Measurements from ENCODE around the gene PARD6B. TPM values are rescaled to one million over a fixed set of nuclear protein-coding genes. Genes with fewer than 3 reads are reported as not detected.
"Not testable (repeated sequence)": the region's sequence is repeated elsewhere in the genome, so short reads cannot be mapped to it uniquely, and the experiment has no call there.

Gene PARD6B
- total RNA-seq, 1 experiment from 2014 or later: 29.6 TPM

DNA sequence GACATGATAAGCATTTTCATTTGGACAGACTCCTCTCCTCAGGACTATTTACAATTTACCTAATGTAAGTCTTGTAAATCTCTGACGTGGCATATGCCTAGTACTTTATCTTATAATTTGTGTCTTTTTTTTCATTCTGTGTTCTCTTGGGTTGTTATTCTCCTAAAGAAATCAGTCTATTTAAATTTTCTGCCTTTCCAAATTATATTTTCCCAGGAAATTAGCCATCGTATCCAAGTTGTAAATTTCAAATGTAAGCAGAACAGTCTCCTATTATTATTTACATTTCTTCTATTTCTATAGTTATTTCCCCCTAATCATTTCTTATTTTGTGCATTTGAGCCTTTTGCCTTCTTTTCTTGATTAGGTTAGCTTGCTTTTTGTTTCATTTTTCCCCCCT lies 46.0 kb downstream of the PARD6B start:
- ChIA-PET POLR2A (interaction anchor here (0.6 kb wide), 1 partner anchor 15 kb away, joined by 3 read pairs; no protein-coding TSS in a partner anchor), CTCF (interaction anchor here (1.2 to 2.0 kb wide), 5 partner anchors 13 to 151 kb away, joined by 3 to 10 read pairs (median 5); partner anchors contain the start of gene BCAS4)
- H3K4me1 Mint-ChIP-seq: peaks cover 9% of the 10 kb centered on the region
- H3K27me3 Mint-ChIP-seq (ENCODE audit: low read depth): no peaks in the 10 kb centered on the region
- no peak overlapping the region for H3K4me3 Mint-ChIP-seq
- no peak for ATAC-seq
- no peak overlapping the region for H3K27ac Mint-ChIP-seq
- TF ChIP-seq CBFB (CRISPR knock-in tag; IDR thresholded peaks at IDR 0.05; ENCODE audit: low read depth) (no peak), ZNF317 (CRISPR knock-in tag; IDR thresholded peaks at IDR 0.05; ENCODE audit: borderline replicate concordance, low read depth) (no peak), TCF7 (CRISPR knock-in tag; IDR thresholded peaks at IDR 0.05; ENCODE audit: low read depth) (no peak), SMAD3 (CRISPR knock-in tag; IDR thresholded peaks at IDR 0.05; ENCODE audit: borderline replicate concordance) (no peak), GRHL2 (CRISPR knock-in tag; IDR thresholded peaks at IDR 0.05; ENCODE audit: insufficient replicate concordance, severe bottlenecking) (no peak)
- TF ChIP-seq, protein P1, sequence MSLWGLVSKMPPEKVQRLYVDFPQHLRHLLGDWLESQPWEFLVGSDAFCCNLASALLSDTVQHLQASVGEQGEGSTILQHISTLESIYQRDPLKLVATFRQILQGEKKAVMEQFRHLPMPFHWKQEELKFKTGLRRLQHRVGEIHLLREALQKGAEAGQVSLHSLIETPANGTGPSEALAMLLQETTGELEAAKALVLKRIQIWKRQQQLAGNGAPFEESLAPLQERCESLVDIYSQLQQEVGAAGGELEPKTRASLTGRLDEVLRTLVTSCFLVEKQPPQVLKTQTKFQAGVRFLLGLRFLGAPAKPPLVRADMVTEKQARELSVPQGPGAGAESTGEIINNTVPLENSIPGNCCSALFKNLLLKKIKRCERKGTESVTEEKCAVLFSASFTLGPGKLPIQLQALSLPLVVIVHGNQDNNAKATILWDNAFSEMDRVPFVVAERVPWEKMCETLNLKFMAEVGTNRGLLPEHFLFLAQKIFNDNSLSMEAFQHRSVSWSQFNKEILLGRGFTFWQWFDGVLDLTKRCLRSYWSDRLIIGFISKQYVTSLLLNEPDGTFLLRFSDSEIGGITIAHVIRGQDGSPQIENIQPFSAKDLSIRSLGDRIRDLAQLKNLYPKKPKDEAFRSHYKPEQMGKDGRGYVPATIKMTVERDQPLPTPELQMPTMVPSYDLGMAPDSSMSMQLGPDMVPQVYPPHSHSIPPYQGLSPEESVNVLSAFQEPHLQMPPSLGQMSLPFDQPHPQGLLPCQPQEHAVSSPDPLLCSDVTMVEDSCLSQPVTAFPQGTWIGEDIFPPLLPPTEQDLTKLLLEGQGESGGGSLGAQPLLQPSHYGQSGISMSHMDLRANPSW (CRISPR knock-in tag; conservative IDR thresholded peaks at IDR 0.05; ENCODE audit: low read depth): no peak
- TF ChIP-seq, protein P2, sequence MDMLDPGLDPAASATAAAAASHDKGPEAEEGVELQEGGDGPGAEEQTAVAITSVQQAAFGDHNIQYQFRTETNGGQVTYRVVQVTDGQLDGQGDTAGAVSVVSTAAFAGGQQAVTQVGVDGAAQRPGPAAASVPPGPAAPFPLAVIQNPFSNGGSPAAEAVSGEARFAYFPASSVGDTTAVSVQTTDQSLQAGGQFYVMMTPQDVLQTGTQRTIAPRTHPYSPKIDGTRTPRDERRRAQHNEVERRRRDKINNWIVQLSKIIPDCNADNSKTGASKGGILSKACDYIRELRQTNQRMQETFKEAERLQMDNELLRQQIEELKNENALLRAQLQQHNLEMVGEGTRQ (CRISPR knock-in tag; IDR thresholded peaks at IDR 0.05): no peak
- TF ChIP-seq, protein P3, sequence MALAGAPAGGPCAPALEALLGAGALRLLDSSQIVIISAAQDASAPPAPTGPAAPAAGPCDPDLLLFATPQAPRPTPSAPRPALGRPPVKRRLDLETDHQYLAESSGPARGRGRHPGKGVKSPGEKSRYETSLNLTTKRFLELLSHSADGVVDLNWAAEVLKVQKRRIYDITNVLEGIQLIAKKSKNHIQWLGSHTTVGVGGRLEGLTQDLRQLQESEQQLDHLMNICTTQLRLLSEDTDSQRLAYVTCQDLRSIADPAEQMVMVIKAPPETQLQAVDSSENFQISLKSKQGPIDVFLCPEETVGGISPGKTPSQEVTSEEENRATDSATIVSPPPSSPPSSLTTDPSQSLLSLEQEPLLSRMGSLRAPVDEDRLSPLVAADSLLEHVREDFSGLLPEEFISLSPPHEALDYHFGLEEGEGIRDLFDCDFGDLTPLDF (CRISPR knock-in tag; IDR thresholded peaks at IDR 0.05): no peak
- TF ChIP-seq, protein P4, sequence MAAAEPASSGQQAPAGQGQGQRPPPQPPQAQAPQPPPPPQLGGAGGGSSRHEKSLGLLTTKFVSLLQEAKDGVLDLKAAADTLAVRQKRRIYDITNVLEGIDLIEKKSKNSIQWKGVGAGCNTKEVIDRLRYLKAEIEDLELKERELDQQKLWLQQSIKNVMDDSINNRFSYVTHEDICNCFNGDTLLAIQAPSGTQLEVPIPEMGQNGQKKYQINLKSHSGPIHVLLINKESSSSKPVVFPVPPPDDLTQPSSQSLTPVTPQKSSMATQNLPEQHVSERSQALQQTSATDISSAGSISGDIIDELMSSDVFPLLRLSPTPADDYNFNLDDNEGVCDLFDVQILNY (CRISPR knock-in tag; IDR thresholded peaks at IDR 0.05): no peak
- no peaks in the 10 kb centered on the region for H3K36me3 Mint-ChIP-seq
- DNase-seq (ENCODE audit: low spot score): no peak
- no peaks in the 10 kb centered on the region for H3K9me3 Mint-ChIP-seq

DNA sequence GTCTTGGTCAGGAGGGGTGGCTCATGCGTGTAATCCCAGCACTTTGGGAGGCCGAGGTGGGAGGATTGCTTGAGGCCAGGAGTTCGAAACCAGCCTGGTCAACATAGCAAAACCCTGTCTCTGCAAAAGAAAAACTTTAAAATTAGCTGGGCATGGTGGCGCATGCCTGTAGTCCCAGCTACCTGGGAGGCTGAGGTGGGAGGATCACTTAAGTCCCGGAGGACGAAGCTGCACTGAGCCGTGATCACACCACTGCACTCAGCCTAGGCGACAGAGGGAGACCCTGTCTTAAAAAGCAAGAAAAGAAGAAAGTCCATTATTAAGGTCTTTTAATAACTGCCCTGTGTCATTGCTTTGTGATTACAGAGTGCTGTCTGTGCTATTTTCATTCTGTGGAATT lies 47.6 kb downstream of the PARD6B start:
- DNase-seq (ENCODE audit: low spot score); H3K4me1 Mint-ChIP-seq; ATAC-seq; H3K27me3 Mint-ChIP-seq (ENCODE audit: low read depth); H3K9me3 Mint-ChIP-seq; H3K4me3 Mint-ChIP-seq; H3K27ac Mint-ChIP-seq; H3K36me3 Mint-ChIP-seq: not testable (repeated sequence)
- ChIA-PET POLR2A (interaction anchor here (0.7 kb wide), 1 partner anchor 362 kb away, joined by 4 read pairs; no protein-coding TSS in a partner anchor), CTCF (interaction anchor here (0.8 to 3.0 kb wide), 3 partner anchors 16 to 153 kb away, joined by 3 to 11 read pairs (median 6); partner anchors contain the start of gene BCAS4)

DNA sequence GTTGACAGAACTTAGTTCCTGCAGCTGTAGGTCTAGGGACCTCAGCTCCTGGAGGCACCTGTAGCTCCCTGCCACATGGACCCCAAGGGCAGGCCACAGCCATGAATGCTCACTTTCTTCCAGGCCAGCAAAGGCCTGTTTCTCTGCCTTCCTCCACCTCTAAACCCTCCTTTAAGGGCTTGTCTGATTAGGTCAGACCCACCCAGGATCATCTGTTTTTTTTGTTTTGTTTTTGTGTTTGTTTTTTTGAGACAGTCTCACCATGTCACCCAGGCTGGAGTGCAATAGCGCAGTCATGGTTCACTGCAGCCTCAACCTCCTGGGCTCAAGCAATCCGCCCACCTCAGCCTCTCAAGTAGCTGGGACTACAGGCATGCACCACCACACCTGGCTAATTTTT lies 52.0 kb downstream of the PARD6B start:
- DNase-seq (ENCODE audit: low spot score): no peak
- no peak overlapping the region for H3K27ac Mint-ChIP-seq
- POLR2A ChIA-PET: no interaction called here
- no peaks in the 10 kb centered on the region for H3K36me3 Mint-ChIP-seq
- no peaks in the 10 kb centered on the region for H3K27me3 Mint-ChIP-seq (ENCODE audit: low read depth)
- no peak overlapping the region for H3K4me3 Mint-ChIP-seq
- CTCF ChIA-PET: interaction anchor here (0.5 to 5.7 kb wide), 4 partner anchors 11 to 205 kb away, joined by 4 to 39 read pairs (median 4); partner anchors contain the start of gene BCAS4
- TF ChIP-seq ZNF263 (CRISPR knock-in tag; IDR thresholded peaks at IDR 0.05; ENCODE audit: low read depth) (no peak), CREM (CRISPR knock-in tag; IDR thresholded peaks at IDR 0.05) (no peak)
- H3K9me3 Mint-ChIP-seq: peaks cover 11% of the 10 kb centered on the region
- H3K4me1 Mint-ChIP-seq: peaks cover 9% of the 10 kb centered on the region; the same call in 1 of the 2 replicates
- no peak for ATAC-seq

DNA sequence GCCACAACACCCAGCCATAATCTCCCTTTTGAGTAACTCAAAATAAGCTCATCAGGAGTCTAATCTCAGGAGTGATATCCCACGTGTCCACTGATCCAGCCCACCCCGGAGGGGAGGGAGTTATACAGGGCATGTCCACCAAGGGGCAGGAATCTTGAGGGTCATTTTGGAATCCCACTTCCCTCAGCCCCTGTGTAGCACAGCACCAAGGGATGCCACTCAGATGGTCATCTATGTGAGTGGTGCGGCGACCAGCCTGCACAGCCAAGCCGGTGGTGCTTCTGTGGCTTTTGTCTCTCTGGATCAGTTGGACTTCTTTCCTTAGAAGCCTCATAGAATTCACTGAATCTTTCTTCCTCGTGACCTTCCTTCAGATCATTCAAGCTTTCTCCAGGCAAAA lies 52.5 kb downstream of the PARD6B start:
- H3K4me3 Mint-ChIP-seq: no peak overlapping the region
- no peak for TF ChIP-seq GABPB1 (CRISPR knock-in tag; IDR thresholded peaks at IDR 0.05)
- TF ChIP-seq, protein P5, sequence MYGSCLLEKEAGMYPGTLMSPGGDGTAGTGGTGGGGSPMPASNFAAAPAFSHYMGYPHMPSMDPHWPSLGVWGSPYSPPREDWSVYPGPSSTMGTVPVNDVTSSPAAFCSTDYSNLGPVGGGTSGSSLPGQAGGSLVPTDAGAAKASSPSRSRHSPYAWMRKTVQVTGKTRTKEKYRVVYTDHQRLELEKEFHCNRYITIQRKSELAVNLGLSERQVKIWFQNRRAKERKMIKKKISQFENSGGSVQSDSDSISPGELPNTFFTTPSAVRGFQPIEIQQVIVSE (CRISPR knock-in tag; IDR thresholded peaks at IDR 0.05; ENCODE audit: borderline replicate concordance): no peak
- no peak for TF ChIP-seq NFATC4 (CRISPR knock-in tag; IDR thresholded peaks at IDR 0.05)
- TF ChIP-seq, protein P6, sequence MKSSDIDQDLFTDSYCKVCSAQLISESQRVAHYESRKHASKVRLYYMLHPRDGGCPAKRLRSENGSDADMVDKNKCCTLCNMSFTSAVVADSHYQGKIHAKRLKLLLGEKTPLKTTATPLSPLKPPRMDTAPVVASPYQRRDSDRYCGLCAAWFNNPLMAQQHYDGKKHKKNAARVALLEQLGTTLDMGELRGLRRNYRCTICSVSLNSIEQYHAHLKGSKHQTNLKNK (CRISPR knock-in tag; IDR thresholded peaks at IDR 0.05): no peak
- no peak for TF ChIP-seq RELA (CRISPR knock-in tag; IDR thresholded peaks at IDR 0.05; ENCODE audit: borderline replicate concordance)
- TF ChIP-seq, protein P7, sequence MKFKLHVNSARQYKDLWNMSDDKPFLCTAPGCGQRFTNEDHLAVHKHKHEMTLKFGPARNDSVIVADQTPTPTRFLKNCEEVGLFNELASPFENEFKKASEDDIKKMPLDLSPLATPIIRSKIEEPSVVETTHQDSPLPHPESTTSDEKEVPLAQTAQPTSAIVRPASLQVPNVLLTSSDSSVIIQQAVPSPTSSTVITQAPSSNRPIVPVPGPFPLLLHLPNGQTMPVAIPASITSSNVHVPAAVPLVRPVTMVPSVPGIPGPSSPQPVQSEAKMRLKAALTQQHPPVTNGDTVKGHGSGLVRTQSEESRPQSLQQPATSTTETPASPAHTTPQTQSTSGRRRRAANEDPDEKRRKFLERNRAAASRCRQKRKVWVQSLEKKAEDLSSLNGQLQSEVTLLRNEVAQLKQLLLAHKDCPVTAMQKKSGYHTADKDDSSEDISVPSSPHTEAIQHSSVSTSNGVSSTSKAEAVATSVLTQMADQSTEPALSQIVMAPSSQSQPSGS (CRISPR knock-in tag; IDR thresholded peaks at IDR 0.05; ENCODE audit: borderline replicate concordance, low read depth): no peak
- TF ChIP-seq KAT7 (CRISPR knock-in tag; IDR thresholded peaks at IDR 0.05; ENCODE audit: borderline replicate concordance): no peak

More for the DNA sequence above, 52.5 kb downstream of the PARD6B start:
- no peaks in the 10 kb centered on the region for H3K36me3 Mint-ChIP-seq
- DNase-seq (ENCODE audit: low spot score): no peak
- H3K27ac Mint-ChIP-seq: no peak overlapping the region
- no peak for ATAC-seq
- peaks cover 9% of the 10 kb centered on the region; the same call in 1 of the 2 replicates for H3K4me1 Mint-ChIP-seq
- CTCF ChIA-PET: interaction anchor here (0.5 to 5.7 kb wide), 3 partner anchors 10 to 204 kb away, joined by 4 to 39 read pairs (median 4); partner anchors contain the start of gene BCAS4
- H3K27me3 Mint-ChIP-seq (ENCODE audit: low read depth): no peaks in the 10 kb centered on the region
- POLR2A ChIA-PET: no interaction called here
- peaks cover 11% of the 10 kb centered on the region for H3K9me3 Mint-ChIP-seq
